GM23248 (cell line): ENCODE measurements around the gene C4orf33. TPM values are rescaled to one million over a fixed set of nuclear protein-coding genes. Genes with fewer than 3 reads are reported as not detected.

ENCODE experiments used
- DNase-seq: peaks from one replicate; pipeline ENCODE4 v3.0.0-alpha.2; 2015
- H2AFZ ChIP-seq: fragments of 200-600 bp; sonication (generic); 2 replicates; pipeline ENCODE4 v1.6.1; 2016; ENCODE audit warnings: antibody characterized with exemption
- H3F3A ChIP-seq: fragments of 200-600 bp; sonication (generic); 2 replicates; pipeline ENCODE4 v1.6.1; 2016; ENCODE audit warnings: mild to moderate bottlenecking, antibody characterized with exemption, mixed run types; ENCODE audit not compliant: insufficient read depth
- H3K27ac ChIP-seq: fragments of 200-600 bp; sonication (generic); 2 replicates; pipeline ENCODE4 v1.5.1; 2016; ENCODE audit warnings: mild to moderate bottlenecking
- H3K27me3 ChIP-seq: fragments of 200-600 bp; sonication (generic); replicated peaks from 2 replicates; pipeline ENCODE4 v1.6.1; 2016; ENCODE audit warnings: mild to moderate bottlenecking; ENCODE audit not compliant: insufficient read depth
- H3K36me3 ChIP-seq: fragments of 200-600 bp; sonication (generic); 2 replicates; pipeline ENCODE4 v1.6.1; 2016; ENCODE audit warnings: low read depth, mild to moderate bottlenecking
- H3K4me1 ChIP-seq: fragments of 200-600 bp; sonication (generic); 2 replicates; pipeline ENCODE4 v1.6.1; 2016; ENCODE audit warnings: mild to moderate bottlenecking; ENCODE audit not compliant: insufficient read depth
- H3K4me2 ChIP-seq: fragments of 200-600 bp; sonication (generic); one replicate; pipeline ENCODE4 v1.6.1; 2016; ENCODE audit warnings: mild to moderate bottlenecking; ENCODE audit not compliant: unreplicated experiment
- H3K4me3 ChIP-seq: fragments of 200-600 bp; sonication (generic); 2 replicates; pipeline ENCODE4 v1.5.1; 2016; ENCODE audit warnings: mild to moderate bottlenecking
- H3K79me2 ChIP-seq: fragments of 200-600 bp; sonication (generic); 2 replicates; pipeline ENCODE4 v1.6.1; 2016; ENCODE audit warnings: mild to moderate bottlenecking; ENCODE audit not compliant: insufficient read depth
- H3K9ac ChIP-seq: fragments of 200-600 bp; sonication (generic); 2 replicates; pipeline ENCODE4 v1.6.1; 2016; ENCODE audit warnings: mild to moderate bottlenecking
- H3K9me2 ChIP-seq: fragments of 200-600 bp; sonication (generic); 2 replicates; pipeline ENCODE4 v1.6.1; 2016; ENCODE audit warnings: mixed run types, mild to moderate bottlenecking, moderate library complexity; ENCODE audit not compliant: insufficient read depth
- H3K9me3 ChIP-seq: fragments of 200-600 bp; sonication (generic); one replicate; pipeline ENCODE4 v1.6.1; 2017; ENCODE audit warnings: low read depth
- H4K20me1 ChIP-seq: fragments of 200-600 bp; sonication (generic); 2 replicates; pipeline ENCODE4 v1.6.0; 2016; ENCODE audit not compliant: insufficient read depth
- EZH2 ChIP-seq: fragments of 200-600 bp; sonication (generic); IDR thresholded peaks from 2 replicates; pipeline ENCODE4 v1.6.1; 2018; ENCODE audit warnings: antibody characterized with exemption, mild to moderate bottlenecking; ENCODE audit not compliant: insufficient read depth, poor library complexity, severe bottlenecking
- EZH2phosphoT487 ChIP-seq: fragments of 200-600 bp; sonication (generic); IDR thresholded peaks from 2 replicates; pipeline ENCODE4 v1.6.1; 2018; ENCODE audit warnings: antibody characterized with exemption, moderate library complexity, mild to moderate bottlenecking, low read depth; ENCODE audit not compliant: insufficient read depth
- WGBS, 2 experiments: methylation state at CpG; one replicate each; pipeline ENCODE4 v1.1.6; 2015 to 2017; ENCODE audit warnings: low lambda C conversion rate in 2 of 2, low coverage in 1 of 2; ENCODE audit errors: missing lambda C conversion rate in 2 of 2; 5-methylcytosine and 5-hydroxymethylcytosine counted together
- in situ Hi-C: fragments of 300-500 bp; cut with MboI; formaldehyde crosslinking; loops from 2 replicates; pipeline ENCODE4 v1.15.0; 2020
- polyA plus RNA-seq: library from polyadenylated mRNA; unstranded; fragments of >200 nt; fragmentation: Nextera tagmentation; extraction: Ambion mirVana; gene quantifications from 2 replicates; pipeline ENCODE4 v1.2.1, GENCODE V29; 2016
- total RNA-seq: library from RNA; depleted of rRNA; stranded (reverse); fragments of >200 nt; shearing (Covaris generic); gene quantifications from 2 replicates; pipeline ENCODE4 v1.2.3, GENCODE V29; 2014

C4orf33 gene
- total and polyA plus RNA-seq, 2 experiments from 2014 or later: 5.6 to 7.8 TPM

GRCh38 chr4:129129143-129129542 lies 33.2 kb downstream of the C4orf33 start:
- Histone ChIP-seq H3K4me3 (no peak overlapping the region), H4K20me1 (no peaks in the 10 kb centered on the region), H2AFZ (no peak overlapping the region), H3K27ac (no peak overlapping the region), H3F3A (no peaks in the 10 kb centered on the region), H3K9me3 (no peaks in the 10 kb centered on the region), H3K9me2 (no peaks in the 10 kb centered on the region), H3K79me2 (no peaks in the 10 kb centered on the region), H3K36me3 (no peaks in the 10 kb centered on the region), H3K9ac (no peak overlapping the region), H3K4me1 (no peaks in the 10 kb centered on the region), H3K27me3 (no peaks in the 10 kb centered on the region), H3K4me2 (no peak overlapping the region)
- TF ChIP-seq EZH2 (no peak), EZH2phosphoT487 (no peak)
- 42 to 53% methylated on average over 2 of the region's 2 CpGs for WGBS, 2 experiments
- in situ Hi-C loops: no loop called here
- DNase-seq: no peak

GRCh38 chr4:129131343-129131742 lies 35.4 kb downstream of the C4orf33 start:
- TF ChIP-seq EZH2: no peak
- no peak for TF ChIP-seq EZH2phosphoT487

GRCh38 chr4:129136433-129136832 lies 40.5 kb downstream of the C4orf33 start:
- H4K20me1 ChIP-seq: no peaks in the 10 kb centered on the region
- in situ Hi-C loops: no loop called here
- H3K27ac ChIP-seq: no peak overlapping the region
- H3K4me2 ChIP-seq: no peak overlapping the region
- H3K4me1 ChIP-seq: no peaks in the 10 kb centered on the region
- no peak overlapping the region for H3K9ac ChIP-seq
- H3K36me3 ChIP-seq: no peaks in the 10 kb centered on the region
- no peaks in the 10 kb centered on the region for H3K9me3 ChIP-seq
- TF ChIP-seq EZH2phosphoT487 (no peak), EZH2 (no peak)
- 63 to 64% methylated on average over 8 of the region's 8 CpGs for WGBS, 2 experiments
- no peaks in the 10 kb centered on the region for H3F3A ChIP-seq
- DNase-seq: no peak
- no peaks in the 10 kb centered on the region for H3K9me2 ChIP-seq
- no peak overlapping the region for H3K4me3 ChIP-seq
- no peaks in the 10 kb centered on the region for H3K27me3 ChIP-seq
- H3K79me2 ChIP-seq: no peaks in the 10 kb centered on the region
- no peak overlapping the region for H2AFZ ChIP-seq

More at GRCh38 chr4:129131343-129131742, 35.4 kb downstream of the C4orf33 start:
- Histone ChIP-seq H3F3A (no peaks in the 10 kb centered on the region), H3K27ac (no peak overlapping the region), H3K9me3 (no peaks in the 10 kb centered on the region), H3K36me3 (no peaks in the 10 kb centered on the region), H3K4me3 (no peak overlapping the region), H3K27me3 (no peaks in the 10 kb centered on the region), H3K9ac (no peak overlapping the region), H3K4me1 (no peaks in the 10 kb centered on the region), H3K9me2 (no peaks in the 10 kb centered on the region), H4K20me1 (no peaks in the 10 kb centered on the region), H3K4me2 (no peak overlapping the region), H2AFZ (no peak overlapping the region), H3K79me2 (no peaks in the 10 kb centered on the region)
- no peak for DNase-seq
- in situ Hi-C loops: no loop called here
- 23 to 34% methylated on average over 2 of the region's 2 CpGs for WGBS, 2 experiments

- H3K9me3 ChIP-seq: no peaks in the 10 kb centered on the region
- no peak overlapping the region for H3K27ac ChIP-seq
- H3K4me2 ChIP-seq: no peak overlapping the region
- H3K4me3 ChIP-seq: no peak overlapping the region
- H3K9ac ChIP-seq: no peak overlapping the region
- no peak for DNase-seq
- H3K4me1 ChIP-seq: no peaks in the 10 kb centered on the region
- H3K36me3 ChIP-seq: no peaks in the 10 kb centered on the region
- H3F3A ChIP-seq: no peaks in the 10 kb centered on the region
- H3K27me3 ChIP-seq: no peaks in the 10 kb centered on the region
- H3K9me2 ChIP-seq: no peaks in the 10 kb centered on the region
- 26 to 30% methylated on average over 6 of the region's 6 CpGs for WGBS, 2 experiments
- in situ Hi-C loops: no loop called here
- H3K79me2 ChIP-seq: no peaks in the 10 kb centered on the region
- H2AFZ ChIP-seq: no peak overlapping the region
- TF ChIP-seq EZH2phosphoT487: no peak
- no peak for TF ChIP-seq EZH2
- no peaks in the 10 kb centered on the region for H4K20me1 ChIP-seq
These were observed 43.0 kb downstream of the C4orf33 start for GRCh38 chr4:129138810-129139496.

- H3K4me1 ChIP-seq: no peaks in the 10 kb centered on the region
- no peaks in the 10 kb centered on the region for H3K27me3 ChIP-seq
- no peaks in the 10 kb centered on the region for H3K79me2 ChIP-seq
- in situ Hi-C loops: no loop called here
- no peaks in the 10 kb centered on the region for H3K36me3 ChIP-seq
- no peak overlapping the region for H2AFZ ChIP-seq
- no peak overlapping the region for H3K4me3 ChIP-seq
- H3K9me3 ChIP-seq: no peaks in the 10 kb centered on the region
- no peak overlapping the region for H3K4me2 ChIP-seq
- H4K20me1 ChIP-seq: no peaks in the 10 kb centered on the region
- no peaks in the 10 kb centered on the region for H3K9me2 ChIP-seq
- no peaks in the 10 kb centered on the region for H3F3A ChIP-seq
- H3K9ac ChIP-seq: no peak overlapping the region
- no peak for DNase-seq
- TF ChIP-seq EZH2phosphoT487: no peak
- TF ChIP-seq EZH2: no peak
- H3K27ac ChIP-seq: no peak overlapping the region
- WGBS, 2 experiments: 27 to 33% methylated on average over 2 of the region's 2 CpGs
These were observed 44.6 kb downstream of the C4orf33 start for GRCh38 chr4:129140521-129140920.
